HepG2 (cell line): ENCODE data around the gene MYOF. TPM values are rescaled to one million over a fixed set of nuclear protein-coding genes. Genes with fewer than 3 reads are reported as not detected.

Source experiments
- ATAC-seq: fragments of 200-7000 bp; cut with Tn5 transposase; 3 replicates; pipeline ENCODE4 v1.9.1; 2020; ENCODE audit warnings: mild to moderate bottlenecking, moderate library complexity
- BruUV-seq: library from RNA; stranded (reverse); fragments of 400-500 nt; replicated peaks from 2 replicates; lab custom pipeline; 2021; lab: Mats Ljungman, UMichigan
- CTCF ChIA-PET: fragments of 300-600 bp; formaldehyde crosslinking; extraction: SDS; loops from one replicate; lab custom pipeline; 2021; ENCODE audit warnings: low total read pairs, inconsistent platforms, low intra/inter-chr PET ratio; lab: Yijun Ruan, JAX
- POLR2A ChIA-PET: fragments of 350-600 bp; sonication (Branson Sonifier 250); formaldehyde crosslinking; loops from one replicate; lab custom pipeline; 2020; ENCODE audit warnings: antibody characterized with exemption, inconsistent platforms; lab: Yijun Ruan, JAX
- DNase-seq: peaks from one replicate; pipeline ENCODE4 v3.0.0-alpha.2; 2015; ENCODE audit warnings: low spot score
- FAIRE-seq: peaks from 3 replicates; lab custom pipeline; 2011; peaks lifted over from hg19 to GRCh38; lab: Jason Lieb, UNC
- H2AFZ ChIP-seq: one replicate; pipeline ENCODE4 v1.6.1; 2011; ENCODE audit warnings: low read length, inconsistent platforms
- H3K27ac ChIP-seq: fragments of 300-600 bp; 3 replicates; pipeline ENCODE4 v1.8.0; 2011; ENCODE audit warnings: mixed run types, mild to moderate bottlenecking, mixed read lengths, low read length, inconsistent platforms; ENCODE audit not compliant: insufficient read depth; ENCODE audit errors: extremely low read length
- H3K27me3 ChIP-seq, 2 experiments: fragments of 200-600 bp in 1 of 2; 2 replicates in 1 of 2; 3 replicates in 1 of 2; pipeline versions ENCODE4 v1.6.0 to v1.8.0; 2011; ENCODE audit warnings: low read length in 2 of 2, mild to moderate bottlenecking in 2 of 2, moderate library complexity in 2 of 2, inconsistent platforms in 1 of 2; ENCODE audit not compliant: insufficient read depth in 2 of 2, control insufficient read depth in 1 of 2
- H3K36me3 ChIP-seq, 2 experiments: fragments of 200-600 bp in 1 of 2; replicated peaks in 1 of 2; 2 replicates in 1 of 2; 3 replicates in 1 of 2; pipeline versions ENCODE4 v1.5.1 to v1.8.0; 2011; ENCODE audit warnings: low read length in 2 of 2, inconsistent platforms in 1 of 2; ENCODE audit not compliant: insufficient read depth in 2 of 2, control insufficient read depth in 1 of 2
- H3K4me1 ChIP-seq: 2 replicates; pipeline ENCODE4 v1.5.1; 2012; ENCODE audit warnings: low read length, inconsistent platforms; ENCODE audit not compliant: insufficient read depth
- H3K4me2 ChIP-seq: 2 replicates; pipeline ENCODE4 v1.6.0; 2011; ENCODE audit warnings: low read depth, low read length, inconsistent platforms
- H3K4me3 ChIP-seq, 3 experiments: fragments of 200-600 bp in 1 of 3; sonication (generic), shearing (Covaris generic) in 1 of 3; replicated peaks in 1 of 3; 2 replicates each; pipeline ENCODE4 v1.5.1; 2011 to 2016; ENCODE audit warnings: low read length in 3 of 3, inconsistent platforms in 2 of 3, low read depth in 2 of 3, mild to moderate bottlenecking in 2 of 3, control low read depth in 1 of 3, mixed read lengths in 1 of 3; ENCODE audit not compliant: insufficient read depth in 1 of 3
- H3K79me2 ChIP-seq: one replicate; pipeline ENCODE4 v1.6.1; 2011; ENCODE audit warnings: low read length, inconsistent platforms; ENCODE audit not compliant: insufficient read depth
- H3K9ac ChIP-seq: 2 replicates; pipeline ENCODE4 v1.6.0; 2011; ENCODE audit warnings: mild to moderate bottlenecking, low read depth, low read length, inconsistent platforms; ENCODE audit not compliant: insufficient read depth
- H3K9me3 ChIP-seq: 2 replicates; pipeline ENCODE4 v1.5.1; 2012; ENCODE audit warnings: mild to moderate bottlenecking, low read length
- H4K20me1 ChIP-seq: 2 replicates; pipeline ENCODE4 v1.6.0; 2011; ENCODE audit warnings: inconsistent platforms, mild to moderate bottlenecking, low read length, moderate library complexity; ENCODE audit not compliant: insufficient read depth
- CENPBD1 ChIP-seq: sonication (generic); formaldehyde crosslinking; IDR thresholded peaks from 2 replicates; pipeline ENCODE4 v1.8.0; 2022; ENCODE audit warnings: missing genetic modification reagents, low read depth, mild to moderate bottlenecking, borderline replicate concordance
- CHD2 ChIP-seq: IDR thresholded peaks from 2 replicates; pipeline ENCODE4 v1.6.1; 2011; ENCODE audit warnings: low read depth, low read length, improper control_type of control experiment
- GZF1 ChIP-seq: sonication (generic); formaldehyde crosslinking; IDR thresholded peaks from 2 replicates; pipeline ENCODE4 v1.5.1; 2020; ENCODE audit warnings: mild to moderate bottlenecking, missing genetic modification reagents
- IRF9 ChIP-seq: sonication (generic); formaldehyde crosslinking; IDR thresholded peaks from 2 replicates; pipeline ENCODE4 v1.8.0; 2022; ENCODE audit warnings: missing genetic modification reagents, mild to moderate bottlenecking, borderline replicate concordance
- KDM5B ChIP-seq: sonication (generic); formaldehyde crosslinking; IDR thresholded peaks from 2 replicates; pipeline ENCODE4 v1.4.0; 2020; ENCODE audit warnings: missing genetic modification reagents, mild to moderate bottlenecking, borderline replicate concordance
- MBNL3 ChIP-seq: fragments of 250-450 bp; sonication (Bioruptor Pico); conservative IDR thresholded peaks from 2 replicates; pipeline ENCODE4 v1.8.0; 2022; ENCODE audit warnings: mild to moderate bottlenecking, inconsistent platforms
- MTF1 ChIP-seq: sonication (generic); formaldehyde crosslinking; IDR thresholded peaks from 2 replicates; pipeline ENCODE4 v1.5.0; 2020; ENCODE audit warnings: missing genetic modification reagents
- NONO ChIP-seq, 2 experiments: fragments of 450-650 bp in 1 of 2; sonication (generic) in 1 of 2; formaldehyde crosslinking in 1 of 2; IDR thresholded peaks in 1 of 2; conservative IDR thresholded peaks in 1 of 2; 2 replicates each; pipeline versions ENCODE4 v1.6.1 to v1.8.0; 2017 to 2022; ENCODE audit warnings: mild to moderate bottlenecking in 1 of 2, missing genetic modification reagents in 1 of 2, moderate library complexity in 1 of 2
- ZNF362 ChIP-seq: sonication (generic); formaldehyde crosslinking; IDR thresholded peaks from 2 replicates; pipeline ENCODE4 v1.4.0; 2020; ENCODE audit warnings: missing genetic modification reagents, mild to moderate bottlenecking, borderline replicate concordance
- ZNF614 ChIP-seq: IDR thresholded peaks from 2 replicates; pipeline ENCODE4 v1.6.1; 2018; ENCODE audit warnings: missing biosample characterization, missing genetic modification reagents, inconsistent platforms, borderline replicate concordance
- ZNF724P ChIP-seq: sonication (generic); formaldehyde crosslinking; IDR thresholded peaks from 2 replicates; pipeline ENCODE4 v1.8.0; 2022; ENCODE audit warnings: missing genetic modification reagents, borderline replicate concordance
- WGBS: methylation state at CpG from one replicate; pipeline ENCODE4 v1.1.6; 2017; ENCODE audit warnings: low lambda C conversion rate; 5-methylcytosine and 5-hydroxymethylcytosine counted together
- in situ Hi-C: cut with HindIII; loops from 2 replicates; pipeline ENCODE4 v1.10.0; 2017; ENCODE audit warnings: low pct_unique_long_range_greater_than_20kb; ENCODE audit not compliant: extremely low pct_ligation_motif_present
- intact Hi-C: fragments of 100-400 bp; cut with micrococcal nuclease; formaldehyde crosslinking; loops from one replicate; pipeline ENCODE4 v1.10.0; 2022; ENCODE audit not compliant: unreplicated experiment
- polyA plus RNA-seq, 8 experiments: library from polyadenylated mRNA; depleted of rRNA in 3 of 8; stranded (reverse) in 7 of 8; unstranded in 1 of 8; fragments of >200 nt; fragmentation: Illumina TruSeq in 4 of 8; extraction: Trizol in 4 of 8; gene quantifications; 2 replicates each; pipeline versions ENCODE4 v1.2.1 to v1.2.3, GENCODE V29; 2011 to 2016; ENCODE audit warnings: low read depth in 4 of 8, missing spikeins in 1 of 8, mixed read lengths in 1 of 8; ENCODE audit not compliant: insufficient read depth in 1 of 8
- total RNA-seq, 5 experiments: library from RNA; depleted of rRNA; stranded (reverse); fragments of >200 nt; fragmentation: Illumina TruSeq; extraction: Trizol; gene quantifications; 2 replicates each; pipeline ENCODE4 v1.2.3, GENCODE V29; 2016; ENCODE audit warnings: low read depth in 1 of 5
- TF ChIP-seq, protein P1 (sequence below): sonication (generic); formaldehyde crosslinking; IDR thresholded peaks from 2 replicates; pipeline ENCODE4 v1.4.0; 2020; ENCODE audit warnings: missing genetic modification reagents
- TF ChIP-seq, protein P2 (sequence below): sonication (generic); formaldehyde crosslinking; conservative IDR thresholded peaks from 2 replicates; pipeline ENCODE4 v1.8.0; 2022; ENCODE audit warnings: missing genetic modification reagents

Gene MYOF
- total and polyA plus RNA-seq, 2 of the 13 experiments (the other 11 are each of a cell fraction or from before 2014, with no cell fraction given) = 0.18 to 0.42 TPM

DNA sequence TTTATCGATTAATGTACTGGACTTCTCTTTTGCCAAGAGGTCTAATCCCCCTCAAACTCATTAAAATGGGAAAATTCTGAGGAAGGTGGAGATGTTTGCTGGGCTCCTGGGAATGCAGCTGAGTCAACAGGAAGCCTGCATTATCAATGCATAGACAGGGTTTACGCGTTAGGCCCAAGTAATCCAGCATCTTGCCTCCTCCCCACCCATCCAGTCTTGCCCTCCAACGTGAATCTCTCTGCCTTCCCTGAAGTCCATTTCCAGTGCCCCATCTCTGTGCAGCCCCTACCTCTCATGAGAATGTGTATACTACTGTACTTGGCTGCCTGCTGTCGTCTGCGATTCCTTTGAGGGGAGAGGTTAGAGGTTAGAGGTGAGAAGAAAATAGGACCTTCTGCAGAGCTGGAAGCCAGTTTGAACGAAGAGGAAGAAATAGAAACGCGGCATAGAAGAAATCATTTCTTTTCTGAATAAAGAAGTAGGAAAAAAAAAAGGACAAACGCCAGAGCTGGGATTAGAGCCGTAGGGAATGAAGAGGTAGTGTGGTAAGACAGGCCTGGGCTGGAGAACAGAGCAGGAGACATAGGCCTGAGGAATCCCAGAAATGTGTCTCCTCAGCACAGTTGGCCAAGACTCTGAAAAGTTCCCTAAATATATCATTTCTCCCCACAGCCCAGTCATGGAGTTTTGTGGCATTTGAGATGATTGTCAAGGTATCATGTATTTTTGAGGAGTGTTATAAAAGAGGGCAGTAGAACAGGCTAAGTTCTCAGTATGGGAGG, 75.6 kb downstream of the MYOF start:
- no TSS peak for BruUV-seq
- ATAC-seq (no peak), DNase-seq (no peak), FAIRE-seq (no peak)
- H2AFZ ChIP-seq = no peak overlapping the region
- no peak overlapping the region for H3K27ac ChIP-seq
- H3K9ac ChIP-seq = no peak overlapping the region
- ChIA-PET POLR2A (no interaction called here), CTCF (no interaction called here)
- intact Hi-C loops (no loop called here), in situ Hi-C loops (no loop called here)
- no peaks in the 10 kb centered on the region; a peak in 1 of 5 replicates for H3K27me3 ChIP-seq
- no peaks in the 10 kb centered on the region for H3K79me2 ChIP-seq
- no peak overlapping the region for H3K4me2 ChIP-seq
- H3K4me1 ChIP-seq = peaks cover 9% of the 10 kb centered on the region
- H3K9me3 ChIP-seq = no peaks in the 10 kb centered on the region
- H4K20me1 ChIP-seq = no peaks in the 10 kb centered on the region
- H3K4me3 ChIP-seq = no peak overlapping the region
- WGBS = 76% methylated on average over 11 of the region's 11 CpGs
- H3K36me3 ChIP-seq = no peaks in the 10 kb centered on the region
- no peak for TF ChIP-seq ZNF614 (CRISPR knock-in tag)
- no peak for TF ChIP-seq ZNF362
- TF ChIP-seq ZNF724P = no peak
- no peak for TF ChIP-seq MTF1 (CRISPR knock-in tag)
- TF ChIP-seq IRF9 (CRISPR knock-in tag) = no peak
- no peak for TF ChIP-seq CHD2
- no peak for TF ChIP-seq CENPBD1
- TF ChIP-seq, protein P1, sequence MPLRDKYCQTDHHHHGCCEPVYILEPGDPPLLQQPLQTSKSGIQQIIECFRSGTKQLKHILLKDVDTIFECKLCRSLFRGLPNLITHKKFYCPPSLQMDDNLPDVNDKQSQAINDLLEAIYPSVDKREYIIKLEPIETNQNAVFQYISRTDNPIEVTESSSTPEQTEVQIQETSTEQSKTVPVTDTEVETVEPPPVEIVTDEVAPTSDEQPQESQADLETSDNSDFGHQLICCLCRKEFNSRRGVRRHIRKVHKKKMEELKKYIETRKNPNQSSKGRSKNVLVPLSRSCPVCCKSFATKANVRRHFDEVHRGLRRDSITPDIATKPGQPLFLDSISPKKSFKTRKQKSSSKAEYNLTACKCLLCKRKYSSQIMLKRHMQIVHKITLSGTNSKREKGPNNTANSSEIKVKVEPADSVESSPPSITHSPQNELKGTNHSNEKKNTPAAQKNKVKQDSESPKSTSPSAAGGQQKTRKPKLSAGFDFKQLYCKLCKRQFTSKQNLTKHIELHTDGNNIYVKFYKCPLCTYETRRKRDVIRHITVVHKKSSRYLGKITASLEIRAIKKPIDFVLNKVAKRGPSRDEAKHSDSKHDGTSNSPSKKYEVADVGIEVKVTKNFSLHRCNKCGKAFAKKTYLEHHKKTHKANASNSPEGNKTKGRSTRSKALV = no peak
- no peak for TF ChIP-seq NONO (IDR thresholded peaks at IDR 0.05)
- TF ChIP-seq NONO (CRISPR knock-in tag; conservative IDR thresholded peaks at IDR 0.05) = no peak
- TF ChIP-seq KDM5B (CRISPR knock-in tag) = no peak
- TF ChIP-seq GZF1 (CRISPR knock-in tag) = no peak
- TF ChIP-seq MBNL3 = no peak
- TF ChIP-seq, protein P2, sequence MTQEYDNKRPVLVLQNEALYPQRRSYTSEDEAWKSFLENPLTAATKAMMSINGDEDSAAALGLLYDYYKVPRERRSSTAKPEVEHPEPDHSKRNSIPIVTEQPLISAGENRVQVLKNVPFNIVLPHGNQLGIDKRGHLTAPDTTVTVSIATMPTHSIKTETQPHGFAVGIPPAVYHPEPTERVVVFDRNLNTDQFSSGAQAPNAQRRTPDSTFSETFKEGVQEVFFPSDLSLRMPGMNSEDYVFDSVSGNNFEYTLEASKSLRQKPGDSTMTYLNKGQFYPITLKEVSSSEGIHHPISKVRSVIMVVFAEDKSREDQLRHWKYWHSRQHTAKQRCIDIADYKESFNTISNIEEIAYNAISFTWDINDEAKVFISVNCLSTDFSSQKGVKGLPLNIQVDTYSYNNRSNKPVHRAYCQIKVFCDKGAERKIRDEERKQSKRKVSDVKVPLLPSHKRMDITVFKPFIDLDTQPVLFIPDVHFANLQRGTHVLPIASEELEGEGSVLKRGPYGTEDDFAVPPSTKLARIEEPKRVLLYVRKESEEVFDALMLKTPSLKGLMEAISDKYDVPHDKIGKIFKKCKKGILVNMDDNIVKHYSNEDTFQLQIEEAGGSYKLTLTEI (CRISPR knock-in tag) = no peak
